ENCODE results near the gene MYCBP2.

DNA sequence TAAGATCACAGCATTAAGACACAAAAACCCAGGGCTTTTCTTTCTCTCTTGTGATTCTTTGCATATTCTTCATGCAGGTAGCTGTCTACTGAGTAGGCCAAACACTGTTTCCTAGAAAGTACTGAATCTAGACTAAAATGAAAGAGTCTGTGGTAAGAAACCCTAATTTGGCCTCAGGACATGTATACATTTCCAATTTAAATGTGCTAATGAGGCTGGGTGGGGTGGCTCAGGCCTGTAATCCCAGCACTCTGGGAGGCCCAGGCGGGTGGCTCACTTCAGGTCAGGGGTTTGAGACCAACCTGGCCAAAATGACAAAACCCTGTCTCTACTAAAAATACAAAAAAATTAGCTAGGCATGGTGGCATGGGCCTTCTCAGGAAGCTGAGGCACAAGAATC is 57.8 kb downstream of the MYCBP2 start:
- TF ChIP-seq TCF12 (IDR thresholded peaks at IDR 0.05) (no peak), JUND (IDR thresholded peaks at IDR 0.05) (no peak), POLR2AphosphoS5 (IDR thresholded peaks at IDR 0.05; ENCODE audit: low read depth, low read length) (no peak), FOXM1 (IDR thresholded peaks at IDR 0.05; ENCODE audit: low read depth) (no peak), YY1 (IDR thresholded peaks at IDR 0.05; ENCODE audit: low read depth) (no peak), FOXJ3 (CRISPR knock-in tag; IDR thresholded peaks at IDR 0.05) (no peak), SIN3A (IDR thresholded peaks at IDR 0.05; ENCODE audit: borderline replicate concordance, low read depth, low read length) (no peak)
- TF ChIP-seq, protein P1, sequence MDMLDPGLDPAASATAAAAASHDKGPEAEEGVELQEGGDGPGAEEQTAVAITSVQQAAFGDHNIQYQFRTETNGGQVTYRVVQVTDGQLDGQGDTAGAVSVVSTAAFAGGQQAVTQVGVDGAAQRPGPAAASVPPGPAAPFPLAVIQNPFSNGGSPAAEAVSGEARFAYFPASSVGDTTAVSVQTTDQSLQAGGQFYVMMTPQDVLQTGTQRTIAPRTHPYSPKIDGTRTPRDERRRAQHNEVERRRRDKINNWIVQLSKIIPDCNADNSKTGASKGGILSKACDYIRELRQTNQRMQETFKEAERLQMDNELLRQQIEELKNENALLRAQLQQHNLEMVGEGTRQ (IDR thresholded peaks at IDR 0.05; ENCODE audit: borderline replicate concordance, low read depth, low read length): no peak
- TF ChIP-seq, protein P2, sequence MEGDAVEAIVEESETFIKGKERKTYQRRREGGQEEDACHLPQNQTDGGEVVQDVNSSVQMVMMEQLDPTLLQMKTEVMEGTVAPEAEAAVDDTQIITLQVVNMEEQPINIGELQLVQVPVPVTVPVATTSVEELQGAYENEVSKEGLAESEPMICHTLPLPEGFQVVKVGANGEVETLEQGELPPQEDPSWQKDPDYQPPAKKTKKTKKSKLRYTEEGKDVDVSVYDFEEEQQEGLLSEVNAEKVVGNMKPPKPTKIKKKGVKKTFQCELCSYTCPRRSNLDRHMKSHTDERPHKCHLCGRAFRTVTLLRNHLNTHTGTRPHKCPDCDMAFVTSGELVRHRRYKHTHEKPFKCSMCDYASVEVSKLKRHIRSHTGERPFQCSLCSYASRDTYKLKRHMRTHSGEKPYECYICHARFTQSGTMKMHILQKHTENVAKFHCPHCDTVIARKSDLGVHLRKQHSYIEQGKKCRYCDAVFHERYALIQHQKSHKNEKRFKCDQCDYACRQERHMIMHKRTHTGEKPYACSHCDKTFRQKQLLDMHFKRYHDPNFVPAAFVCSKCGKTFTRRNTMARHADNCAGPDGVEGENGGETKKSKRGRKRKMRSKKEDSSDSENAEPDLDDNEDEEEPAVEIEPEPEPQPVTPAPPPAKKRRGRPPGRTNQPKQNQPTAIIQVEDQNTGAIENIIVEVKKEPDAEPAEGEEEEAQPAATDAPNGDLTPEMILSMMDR (IDR thresholded peaks at IDR 0.05): no peak
